OCI-LY1 (cell line): Measurements from ENCODE around the gene LACC1.
A peak's percentile ranks its signal among the peaks of the same experiment; 100 is the strongest.

ENCODE experiments used
- H2AFZ ChIP-seq: fragments of 200-600 bp; sonication (generic), shearing (Covaris generic); 2 replicates; pipeline ENCODE4 v1.6.0; 2014; ENCODE audit warnings: antibody characterized with exemption, mild to moderate bottlenecking, low read length
- H3F3A ChIP-seq: fragments of 200-600 bp; sonication (generic), shearing (Covaris generic); 2 replicates; pipeline ENCODE4 v1.6.0; 2014; ENCODE audit warnings: mild to moderate bottlenecking, antibody characterized with exemption, low read length, moderate library complexity; ENCODE audit not compliant: insufficient read depth
- H3K27ac ChIP-seq: fragments of 200-600 bp; sonication (generic); 2 replicates; pipeline ENCODE4 v1.5.1; 2014; ENCODE audit warnings: low read length, mixed run types, mild to moderate bottlenecking, low read depth; ENCODE audit not compliant: poor library complexity, severe bottlenecking
- H3K27me3 ChIP-seq: fragments of 200-600 bp; sonication (generic); 2 replicates; pipeline ENCODE4 v1.6.0; 2014; ENCODE audit warnings: antibody characterized with exemption, mild to moderate bottlenecking, low read length, moderate library complexity; ENCODE audit not compliant: insufficient read depth
- H3K36me3 ChIP-seq: fragments of 200-600 bp; sonication (generic); 2 replicates; pipeline ENCODE4 v1.6.1; 2014; ENCODE audit warnings: mild to moderate bottlenecking, antibody characterized with exemption, low read length, moderate library complexity, mixed read lengths; ENCODE audit not compliant: insufficient read depth
- H3K4me1 ChIP-seq: fragments of 200-600 bp; sonication (generic); 2 replicates; pipeline ENCODE4 v1.5.1; 2014; ENCODE audit warnings: mild to moderate bottlenecking, low read length, moderate library complexity; ENCODE audit not compliant: insufficient read depth, severe bottlenecking
- H3K4me2 ChIP-seq: fragments of 200-600 bp; sonication (generic), shearing (Covaris generic); 2 replicates; pipeline ENCODE4 v1.6.1; 2014; ENCODE audit warnings: low read length
- H3K4me3 ChIP-seq: fragments of 200-600 bp; sonication (generic); 2 replicates; pipeline ENCODE4 v1.5.1; 2014; ENCODE audit warnings: low read length, low read depth, mild to moderate bottlenecking, mixed read lengths; ENCODE audit not compliant: poor library complexity, severe bottlenecking
- H3K79me2 ChIP-seq: fragments of 200-600 bp; shearing (Covaris generic); 2 replicates; pipeline ENCODE4 v1.6.1; 2016; ENCODE audit warnings: mixed run types, low read length, mixed read lengths; ENCODE audit not compliant: insufficient read depth
- H3K9ac ChIP-seq: fragments of 200-600 bp; sonication (generic), shearing (Covaris generic); 2 replicates; pipeline ENCODE4 v1.6.1; 2014; ENCODE audit warnings: mild to moderate bottlenecking, low read length, mixed read lengths
- H3K9me2 ChIP-seq: fragments of 200-600 bp; sonication (generic), shearing (Covaris generic); 2 replicates; pipeline ENCODE4 v1.6.1; 2014; ENCODE audit warnings: low read depth, mild to moderate bottlenecking, low read length, mixed read lengths
- H3K9me3 ChIP-seq: fragments of 200-600 bp; shearing (Covaris generic); 2 replicates; pipeline ENCODE4 v1.6.1; 2014; ENCODE audit warnings: low read length, mixed read lengths
- H4K20me1 ChIP-seq: fragments of 200-600 bp; sonication (generic), shearing (Covaris generic); 2 replicates; pipeline ENCODE4 v1.6.0; 2016; ENCODE audit warnings: mild to moderate bottlenecking, low read length; ENCODE audit not compliant: insufficient read depth
- CTCF ChIP-seq: fragments of 200-600 bp; sonication (generic), shearing (Covaris generic); IDR thresholded peaks from 2 replicates; pipeline ENCODE4 v1.5.1; 2017; ENCODE audit warnings: mild to moderate bottlenecking, antibody characterized with exemption, low read length, moderate library complexity, mixed read lengths
- EZH2 ChIP-seq: fragments of 200-600 bp; sonication (generic), shearing (Covaris generic); IDR thresholded peaks from 2 replicates; pipeline ENCODE4 v1.8.0; 2017; ENCODE audit warnings: borderline replicate concordance, mixed run types, mild to moderate bottlenecking, antibody characterized with exemption, low read length, moderate library complexity, mixed read lengths

The LACC1 gene

DNA sequence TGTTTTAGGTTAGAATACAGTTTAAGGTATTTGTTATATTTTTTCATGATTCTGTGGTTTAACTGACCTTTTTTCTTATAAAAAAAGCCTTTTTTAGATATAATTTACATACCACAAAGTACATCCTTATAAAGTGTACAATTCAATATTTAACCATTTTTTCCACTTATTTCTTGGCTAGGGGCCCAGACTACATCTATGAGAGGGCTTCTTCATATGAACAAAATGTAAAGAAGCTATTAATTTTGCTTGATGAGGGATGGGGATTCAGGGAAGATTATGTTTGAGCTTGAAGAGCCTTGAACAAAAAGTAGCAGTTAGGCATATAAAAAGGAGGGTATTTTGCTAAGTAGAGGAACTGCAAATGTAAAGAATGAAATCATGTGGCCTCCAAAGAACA, 2.4 kb upstream of the LACC1 start:
- Histone ChIP-seq H3K27ac (peak overlapping the region; percentile 66), H2AFZ (no peak overlapping the region), H3K4me3 (no peak overlapping the region), H3K9ac (no peak overlapping the region), H3F3A (peaks cover 6% of the 10 kb centered on the region; the same call in 1 of the 2 replicates), H3K4me1 (peaks cover 39% of the 10 kb centered on the region), H3K9me2 (no peaks in the 10 kb centered on the region), H3K27me3 (no peaks in the 10 kb centered on the region), H3K79me2 (no peaks in the 10 kb centered on the region), H4K20me1 (no peaks in the 10 kb centered on the region), H3K4me2 (peak overlapping the region; percentile 85), H3K36me3 (no peaks in the 10 kb centered on the region), H3K9me3 (no peaks in the 10 kb centered on the region)
- TF ChIP-seq EZH2, result no peak
- TF ChIP-seq CTCF, result no peak

DNA sequence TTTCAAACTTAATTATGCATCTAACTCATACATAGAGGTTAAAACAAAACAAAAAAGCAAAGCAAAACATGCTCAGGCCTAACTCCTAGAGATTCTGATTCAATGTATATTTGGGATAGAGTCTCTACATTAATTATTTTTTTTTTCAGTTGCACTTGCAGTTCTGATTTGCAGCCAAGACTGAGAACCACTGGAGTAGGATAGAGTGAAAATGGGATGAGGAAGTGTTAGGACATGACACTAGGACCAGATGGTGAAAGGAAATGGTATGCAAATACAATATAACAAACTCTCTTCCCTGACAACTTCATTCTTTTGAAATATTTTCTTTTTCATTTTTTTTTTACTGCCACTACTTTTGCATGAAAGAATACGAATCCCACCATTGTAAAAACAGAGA, 1.9 kb upstream of the LACC1 start:
- Histone ChIP-seq H3K36me3 (peaks cover 3% of the 10 kb centered on the region; the same call in 1 of the 2 replicates), H3K9ac (no peak overlapping the region), H3K9me3 (no peaks in the 10 kb centered on the region), H3K27ac (peak overlapping the region; percentile 66), H3K4me1 (peaks cover 39% of the 10 kb centered on the region), H2AFZ (no peak overlapping the region), H3K4me2 (peak overlapping the region; percentile 85), H4K20me1 (no peaks in the 10 kb centered on the region), H3K27me3 (no peaks in the 10 kb centered on the region), H3K9me2 (no peaks in the 10 kb centered on the region), H3K79me2 (no peaks in the 10 kb centered on the region), H3K4me3 (peak overlapping the region; percentile 12), H3F3A (peaks cover 6% of the 10 kb centered on the region; the same call in 1 of the 2 replicates)
- TF ChIP-seq EZH2, result no peak
- no peak for TF ChIP-seq CTCF

DNA sequence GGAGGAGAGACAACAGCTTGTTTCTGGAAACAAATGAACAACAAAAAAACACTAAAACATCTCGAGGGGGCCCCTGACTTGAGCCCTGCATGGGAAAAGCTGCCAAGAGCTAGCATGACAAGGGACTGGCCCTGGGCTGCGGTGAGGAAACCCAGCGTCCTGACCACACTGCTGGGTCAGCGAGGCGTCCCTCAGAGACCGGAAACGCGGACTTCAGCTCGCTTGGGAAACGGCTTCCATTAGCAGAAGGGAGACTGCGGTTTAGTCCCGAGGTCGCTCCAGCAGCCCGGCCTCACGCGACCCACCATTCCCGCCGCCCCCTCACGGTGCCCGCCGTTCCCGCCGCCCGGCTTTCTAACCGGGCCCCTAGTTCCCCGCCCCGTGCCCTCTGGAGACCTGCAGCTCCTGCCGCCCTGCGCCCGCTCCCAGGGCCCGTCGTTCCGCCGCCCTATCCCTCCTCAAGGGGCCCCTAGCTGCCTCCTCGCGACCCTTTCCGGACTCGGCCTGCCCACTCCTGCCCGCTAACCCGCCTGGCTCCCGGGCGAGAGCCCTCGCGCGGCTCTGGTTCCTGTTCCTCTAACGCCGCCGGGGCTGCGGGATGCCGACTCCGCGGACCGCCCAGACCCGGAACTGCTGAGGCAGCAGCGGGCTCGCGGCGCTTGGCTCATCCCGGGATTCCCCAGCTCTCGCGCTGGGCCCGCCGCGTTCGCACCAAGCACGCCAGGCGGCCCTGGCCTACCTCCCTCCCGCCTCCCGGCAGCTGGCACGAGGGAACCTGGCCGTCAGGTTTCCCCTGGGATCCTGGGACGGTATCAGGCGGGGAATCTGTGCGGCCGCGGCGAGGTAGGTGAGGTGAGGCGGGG, 581 bp upstream of the LACC1 start, which contains the start of gene CCDC122:
TSS of gene CCDC122 (minus strand) at position 849 of the 863 bp plus-strand sequence. CDS start 10,364 bp downstream, outside the sequence.
- Histone ChIP-seq H3K27ac (peak within 1 kb of the TSS; percentile 66), H3K4me1 (peaks cover 39% of the 10 kb centered on the region), H3K4me3 (peak within 1 kb of the TSS; percentile 95), H3K9ac (peak within 1 kb of the TSS; percentile 92), H3K36me3 (peaks cover 4% of the 10 kb centered on the region; the same call in 1 of the 2 replicates), H3F3A (peaks cover 6% of the 10 kb centered on the region; the same call in 1 of the 2 replicates), H4K20me1 (no peaks in the 10 kb centered on the region), H3K9me3 (no peaks in the 10 kb centered on the region), H3K79me2 (no peaks in the 10 kb centered on the region), H3K4me2 (peak within 1 kb of the TSS; percentile 85), H3K27me3 (no peaks in the 10 kb centered on the region), H3K9me2 (no peaks in the 10 kb centered on the region), H2AFZ (no peak within 1 kb of the TSS)
- no peak for TF ChIP-seq EZH2
- TF ChIP-seq CTCF, result no peak
